HepG2 (cell line): Measurements from ENCODE around the gene TBC1D10A. TPM values are rescaled to one million over a fixed set of nuclear protein-coding genes. Genes with fewer than 3 reads are reported as not detected.

Experiments
- ATAC-seq: fragments of 200-7000 bp; cut with Tn5 transposase; 3 replicates; pipeline ENCODE4 v1.9.1; 2020; ENCODE audit warnings: mild to moderate bottlenecking, moderate library complexity
- BruUV-seq: library from RNA; stranded (reverse); fragments of 400-500 nt; replicated peaks from 2 replicates; lab custom pipeline; 2021; lab: Mats Ljungman, UMichigan
- CTCF ChIA-PET: fragments of 300-600 bp; formaldehyde crosslinking; extraction: SDS; loops from one replicate; lab custom pipeline; 2021; ENCODE audit warnings: low total read pairs, inconsistent platforms, low intra/inter-chr PET ratio; lab: Yijun Ruan, JAX
- POLR2A ChIA-PET: fragments of 350-600 bp; sonication (Branson Sonifier 250); formaldehyde crosslinking; loops from one replicate; lab custom pipeline; 2020; ENCODE audit warnings: antibody characterized with exemption, inconsistent platforms; lab: Yijun Ruan, JAX
- DNase-seq: peaks from one replicate; pipeline ENCODE4 v3.0.0-alpha.2; 2015; ENCODE audit warnings: low spot score
- FAIRE-seq: peaks from 3 replicates; lab custom pipeline; 2011; peaks lifted over from hg19 to GRCh38; lab: Jason Lieb, UNC
- H2AFZ ChIP-seq: one replicate; pipeline ENCODE4 v1.6.1; 2011; ENCODE audit warnings: low read length, inconsistent platforms
- H3K27ac ChIP-seq: fragments of 300-600 bp; 3 replicates; pipeline ENCODE4 v1.8.0; 2011; ENCODE audit warnings: mixed run types, mild to moderate bottlenecking, mixed read lengths, low read length, inconsistent platforms; ENCODE audit not compliant: insufficient read depth; ENCODE audit errors: extremely low read length
- H3K27me3 ChIP-seq, 2 experiments: fragments of 200-600 bp in 1 of 2; 2 replicates in 1 of 2; 3 replicates in 1 of 2; pipeline versions ENCODE4 v1.6.0 to v1.8.0; 2011; ENCODE audit warnings: low read length in 2 of 2, mild to moderate bottlenecking in 2 of 2, moderate library complexity in 2 of 2, inconsistent platforms in 1 of 2; ENCODE audit not compliant: insufficient read depth in 2 of 2, control insufficient read depth in 1 of 2
- H3K36me3 ChIP-seq, 2 experiments: fragments of 200-600 bp in 1 of 2; replicated peaks in 1 of 2; 2 replicates in 1 of 2; 3 replicates in 1 of 2; pipeline versions ENCODE4 v1.5.1 to v1.8.0; 2011; ENCODE audit warnings: low read length in 2 of 2, inconsistent platforms in 1 of 2; ENCODE audit not compliant: insufficient read depth in 2 of 2, control insufficient read depth in 1 of 2
- H3K4me1 ChIP-seq: 2 replicates; pipeline ENCODE4 v1.5.1; 2012; ENCODE audit warnings: low read length, inconsistent platforms; ENCODE audit not compliant: insufficient read depth
- H3K4me2 ChIP-seq: 2 replicates; pipeline ENCODE4 v1.6.0; 2011; ENCODE audit warnings: low read depth, low read length, inconsistent platforms
- H3K4me3 ChIP-seq, 3 experiments: fragments of 200-600 bp in 1 of 3; sonication (generic), shearing (Covaris generic) in 1 of 3; replicated peaks in 1 of 3; 2 replicates each; pipeline ENCODE4 v1.5.1; 2011 to 2016; ENCODE audit warnings: low read length in 3 of 3, inconsistent platforms in 2 of 3, low read depth in 2 of 3, mild to moderate bottlenecking in 2 of 3, control low read depth in 1 of 3, mixed read lengths in 1 of 3; ENCODE audit not compliant: insufficient read depth in 1 of 3
- H3K79me2 ChIP-seq: one replicate; pipeline ENCODE4 v1.6.1; 2011; ENCODE audit warnings: low read length, inconsistent platforms; ENCODE audit not compliant: insufficient read depth
- H3K9ac ChIP-seq: 2 replicates; pipeline ENCODE4 v1.6.0; 2011; ENCODE audit warnings: mild to moderate bottlenecking, low read depth, low read length, inconsistent platforms; ENCODE audit not compliant: insufficient read depth
- H3K9me3 ChIP-seq: 2 replicates; pipeline ENCODE4 v1.5.1; 2012; ENCODE audit warnings: mild to moderate bottlenecking, low read length
- H4K20me1 ChIP-seq: 2 replicates; pipeline ENCODE4 v1.6.0; 2011; ENCODE audit warnings: inconsistent platforms, mild to moderate bottlenecking, low read length, moderate library complexity; ENCODE audit not compliant: insufficient read depth
- DR1 ChIP-seq: sonication (generic); formaldehyde crosslinking; IDR thresholded peaks from 2 replicates; pipeline ENCODE4 v1.8.0; 2021; ENCODE audit warnings: mild to moderate bottlenecking, missing genetic modification reagents, inconsistent platforms
- ZNF441 ChIP-seq: sonication (generic); formaldehyde crosslinking; IDR thresholded peaks from 2 replicates; pipeline ENCODE4 v1.7.0; 2021; ENCODE audit warnings: missing genetic modification reagents, borderline replicate concordance
- ZNF562 ChIP-seq: sonication (generic); formaldehyde crosslinking; IDR thresholded peaks from 2 replicates; pipeline ENCODE4 v1.8.0; 2022; ENCODE audit warnings: missing genetic modification reagents, borderline replicate concordance
- WGBS: methylation state at CpG from one replicate; pipeline ENCODE4 v1.1.6; 2017; ENCODE audit warnings: low lambda C conversion rate; 5-methylcytosine and 5-hydroxymethylcytosine counted together
- in situ Hi-C: cut with HindIII; loops from 2 replicates; pipeline ENCODE4 v1.10.0; 2017; ENCODE audit warnings: low pct_unique_long_range_greater_than_20kb; ENCODE audit not compliant: extremely low pct_ligation_motif_present
- intact Hi-C: fragments of 100-400 bp; cut with micrococcal nuclease; formaldehyde crosslinking; loops from one replicate; pipeline ENCODE4 v1.10.0; 2022; ENCODE audit not compliant: unreplicated experiment
- polyA plus RNA-seq, 8 experiments: library from polyadenylated mRNA; depleted of rRNA in 3 of 8; stranded (reverse) in 7 of 8; unstranded in 1 of 8; fragments of >200 nt; fragmentation: Illumina TruSeq in 4 of 8; extraction: Trizol in 4 of 8; gene quantifications; 2 replicates each; pipeline versions ENCODE4 v1.2.1 to v1.2.3, GENCODE V29; 2011 to 2016; ENCODE audit warnings: low read depth in 4 of 8, missing spikeins in 1 of 8, mixed read lengths in 1 of 8; ENCODE audit not compliant: insufficient read depth in 1 of 8
- total RNA-seq, 5 experiments: library from RNA; depleted of rRNA; stranded (reverse); fragments of >200 nt; fragmentation: Illumina TruSeq; extraction: Trizol; gene quantifications; 2 replicates each; pipeline ENCODE4 v1.2.3, GENCODE V29; 2016; ENCODE audit warnings: low read depth in 1 of 5
- TF ChIP-seq, protein P1 (sequence below): sonication (generic); formaldehyde crosslinking; IDR thresholded peaks from 2 replicates; pipeline ENCODE4 v1.4.0; 2020; ENCODE audit warnings: missing genetic modification reagents, low read depth, mild to moderate bottlenecking, borderline replicate concordance
- TF ChIP-seq, protein P2 (sequence below): sonication (generic); formaldehyde crosslinking; IDR thresholded peaks from 2 replicates; pipeline ENCODE4; 2020; ENCODE audit warnings: missing genetic modification reagents, mild to moderate bottlenecking, borderline replicate concordance
- TF ChIP-seq, protein P3 (sequence below): sonication (generic); formaldehyde crosslinking; IDR thresholded peaks from 2 replicates; pipeline ENCODE4 v1.4.0; 2020; ENCODE audit warnings: missing genetic modification reagents
- TF ChIP-seq, protein P4 (sequence below): sonication (generic); formaldehyde crosslinking; IDR thresholded peaks from 2 replicates; pipeline ENCODE4 v1.5.0; 2020; ENCODE audit warnings: missing genetic modification reagents
- TF ChIP-seq, protein P5 (sequence below), 2 experiments: sonication (generic) in 1 of 2; formaldehyde crosslinking in 1 of 2; IDR thresholded peaks; 2 replicates each; pipeline versions ENCODE4 v1.5.1 to v1.6.1; 2011 to 2020; ENCODE audit warnings: borderline replicate concordance in 1 of 2, low read depth in 1 of 2, low read length in 1 of 2, mild to moderate bottlenecking in 1 of 2, missing genetic modification reagents in 1 of 2, moderate library complexity in 1 of 2
- TF ChIP-seq, protein P6 (sequence below): sonication (generic); formaldehyde crosslinking; IDR thresholded peaks from 2 replicates; pipeline ENCODE4 v1.4.0; 2020; ENCODE audit warnings: low read depth, mild to moderate bottlenecking, missing genetic modification reagents

The TBC1D10A gene
- total and polyA plus RNA-seq, 2 of the 13 experiments (the other 11 are each of a cell fraction or from before 2014, with no cell fraction given), result 4.2 to 4.9 TPM

DNA sequence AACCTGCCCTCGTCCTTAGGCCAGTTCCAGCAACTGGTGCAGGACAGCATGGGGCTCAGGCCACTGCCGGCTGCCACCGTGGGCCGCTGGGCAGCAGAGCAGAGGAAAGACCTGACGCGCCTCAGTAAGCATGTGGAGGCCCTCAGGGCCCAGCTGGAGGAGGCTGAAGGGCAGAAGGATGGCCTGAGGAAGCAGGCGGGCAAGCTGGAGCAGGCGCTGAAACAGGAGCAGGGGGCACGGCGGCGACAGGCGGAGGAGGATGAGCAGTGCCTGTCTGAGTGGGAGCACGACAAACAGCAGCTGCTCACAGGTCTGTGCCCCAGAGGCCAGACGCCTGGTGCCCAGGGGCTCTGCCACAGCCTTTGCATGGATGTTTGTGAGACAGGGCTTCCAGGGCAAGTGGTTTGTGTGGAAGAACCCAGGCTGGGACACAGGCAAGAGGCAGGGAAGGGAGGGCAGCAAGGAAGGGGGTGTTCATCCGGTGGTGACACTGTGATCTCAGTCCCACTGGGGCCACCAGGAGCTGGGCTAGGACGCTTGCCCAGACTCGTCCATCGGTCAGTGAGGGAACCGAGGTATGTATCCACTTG lies 44.0 kb upstream of the TBC1D10A start:
- Histone ChIP-seq H3K4me2 (no peak overlapping the region), H2AFZ (no peak overlapping the region), H3K4me3 (no peak overlapping the region), H3K4me1 (no peaks in the 10 kb centered on the region), H3K27ac (no peak overlapping the region), H3K9me3 (no peaks in the 10 kb centered on the region), H3K9ac (no peak overlapping the region), H4K20me1 (no peaks in the 10 kb centered on the region), H3K36me3 (no peaks in the 10 kb centered on the region; a peak in 1 of 5 replicates), H3K27me3 (no peaks in the 10 kb centered on the region), H3K79me2 (no peaks in the 10 kb centered on the region)
- no peak for DNase-seq
- intact Hi-C loops, result no loop called here
- in situ Hi-C loops, result no loop called here
- WGBS, result 86% methylated on average over 11 of the region's 19 CpGs
- no peak for ATAC-seq
- POLR2A ChIA-PET, result no interaction called here
- no peak for FAIRE-seq
- CTCF ChIA-PET, result no interaction called here
- no TSS peak for BruUV-seq
- TF ChIP-seq ZNF441 (CRISPR knock-in tag) (no peak), ZNF562 (no peak), DR1 (no peak)
- TF ChIP-seq, protein P1, sequence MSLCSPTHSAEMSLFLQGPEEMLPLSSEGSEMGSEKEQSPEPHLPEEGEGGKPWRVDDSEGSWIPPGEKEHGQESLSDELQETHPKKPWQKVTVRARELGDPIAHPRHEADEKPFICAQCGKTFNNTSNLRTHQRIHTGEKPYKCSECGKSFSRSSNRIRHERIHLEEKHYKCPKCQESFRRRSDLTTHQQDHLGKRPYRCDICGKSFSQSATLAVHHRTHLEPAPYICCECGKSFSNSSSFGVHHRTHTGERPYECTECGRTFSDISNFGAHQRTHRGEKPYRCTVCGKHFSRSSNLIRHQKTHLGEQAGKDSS (CRISPR knock-in tag), result no peak
- TF ChIP-seq, protein P2, sequence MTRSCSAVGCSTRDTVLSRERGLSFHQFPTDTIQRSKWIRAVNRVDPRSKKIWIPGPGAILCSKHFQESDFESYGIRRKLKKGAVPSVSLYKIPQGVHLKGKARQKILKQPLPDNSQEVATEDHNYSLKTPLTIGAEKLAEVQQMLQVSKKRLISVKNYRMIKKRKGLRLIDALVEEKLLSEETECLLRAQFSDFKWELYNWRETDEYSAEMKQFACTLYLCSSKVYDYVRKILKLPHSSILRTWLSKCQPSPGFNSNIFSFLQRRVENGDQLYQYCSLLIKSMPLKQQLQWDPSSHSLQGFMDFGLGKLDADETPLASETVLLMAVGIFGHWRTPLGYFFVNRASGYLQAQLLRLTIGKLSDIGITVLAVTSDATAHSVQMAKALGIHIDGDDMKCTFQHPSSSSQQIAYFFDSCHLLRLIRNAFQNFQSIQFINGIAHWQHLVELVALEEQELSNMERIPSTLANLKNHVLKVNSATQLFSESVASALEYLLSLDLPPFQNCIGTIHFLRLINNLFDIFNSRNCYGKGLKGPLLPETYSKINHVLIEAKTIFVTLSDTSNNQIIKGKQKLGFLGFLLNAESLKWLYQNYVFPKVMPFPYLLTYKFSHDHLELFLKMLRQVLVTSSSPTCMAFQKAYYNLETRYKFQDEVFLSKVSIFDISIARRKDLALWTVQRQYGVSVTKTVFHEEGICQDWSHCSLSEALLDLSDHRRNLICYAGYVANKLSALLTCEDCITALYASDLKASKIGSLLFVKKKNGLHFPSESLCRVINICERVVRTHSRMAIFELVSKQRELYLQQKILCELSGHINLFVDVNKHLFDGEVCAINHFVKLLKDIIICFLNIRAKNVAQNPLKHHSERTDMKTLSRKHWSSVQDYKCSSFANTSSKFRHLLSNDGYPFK, result no peak
- TF ChIP-seq, protein P3, sequence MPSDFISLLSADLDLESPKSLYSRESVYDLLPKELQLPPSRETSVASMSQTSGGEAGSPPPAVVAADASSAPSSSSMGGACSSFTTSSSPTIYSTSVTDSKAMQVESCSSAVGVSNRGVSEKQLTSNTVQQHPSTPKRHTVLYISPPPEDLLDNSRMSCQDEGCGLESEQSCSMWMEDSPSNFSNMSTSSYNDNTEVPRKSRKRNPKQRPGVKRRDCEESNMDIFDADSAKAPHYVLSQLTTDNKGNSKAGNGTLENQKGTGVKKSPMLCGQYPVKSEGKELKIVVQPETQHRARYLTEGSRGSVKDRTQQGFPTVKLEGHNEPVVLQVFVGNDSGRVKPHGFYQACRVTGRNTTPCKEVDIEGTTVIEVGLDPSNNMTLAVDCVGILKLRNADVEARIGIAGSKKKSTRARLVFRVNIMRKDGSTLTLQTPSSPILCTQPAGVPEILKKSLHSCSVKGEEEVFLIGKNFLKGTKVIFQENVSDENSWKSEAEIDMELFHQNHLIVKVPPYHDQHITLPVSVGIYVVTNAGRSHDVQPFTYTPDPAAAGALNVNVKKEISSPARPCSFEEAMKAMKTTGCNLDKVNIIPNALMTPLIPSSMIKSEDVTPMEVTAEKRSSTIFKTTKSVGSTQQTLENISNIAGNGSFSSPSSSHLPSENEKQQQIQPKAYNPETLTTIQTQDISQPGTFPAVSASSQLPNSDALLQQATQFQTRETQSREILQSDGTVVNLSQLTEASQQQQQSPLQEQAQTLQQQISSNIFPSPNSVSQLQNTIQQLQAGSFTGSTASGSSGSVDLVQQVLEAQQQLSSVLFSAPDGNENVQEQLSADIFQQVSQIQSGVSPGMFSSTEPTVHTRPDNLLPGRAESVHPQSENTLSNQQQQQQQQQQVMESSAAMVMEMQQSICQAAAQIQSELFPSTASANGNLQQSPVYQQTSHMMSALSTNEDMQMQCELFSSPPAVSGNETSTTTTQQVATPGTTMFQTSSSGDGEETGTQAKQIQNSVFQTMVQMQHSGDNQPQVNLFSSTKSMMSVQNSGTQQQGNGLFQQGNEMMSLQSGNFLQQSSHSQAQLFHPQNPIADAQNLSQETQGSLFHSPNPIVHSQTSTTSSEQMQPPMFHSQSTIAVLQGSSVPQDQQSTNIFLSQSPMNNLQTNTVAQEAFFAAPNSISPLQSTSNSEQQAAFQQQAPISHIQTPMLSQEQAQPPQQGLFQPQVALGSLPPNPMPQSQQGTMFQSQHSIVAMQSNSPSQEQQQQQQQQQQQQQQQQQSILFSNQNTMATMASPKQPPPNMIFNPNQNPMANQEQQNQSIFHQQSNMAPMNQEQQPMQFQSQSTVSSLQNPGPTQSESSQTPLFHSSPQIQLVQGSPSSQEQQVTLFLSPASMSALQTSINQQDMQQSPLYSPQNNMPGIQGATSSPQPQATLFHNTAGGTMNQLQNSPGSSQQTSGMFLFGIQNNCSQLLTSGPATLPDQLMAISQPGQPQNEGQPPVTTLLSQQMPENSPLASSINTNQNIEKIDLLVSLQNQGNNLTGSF, result no peak
- TF ChIP-seq, protein P4, sequence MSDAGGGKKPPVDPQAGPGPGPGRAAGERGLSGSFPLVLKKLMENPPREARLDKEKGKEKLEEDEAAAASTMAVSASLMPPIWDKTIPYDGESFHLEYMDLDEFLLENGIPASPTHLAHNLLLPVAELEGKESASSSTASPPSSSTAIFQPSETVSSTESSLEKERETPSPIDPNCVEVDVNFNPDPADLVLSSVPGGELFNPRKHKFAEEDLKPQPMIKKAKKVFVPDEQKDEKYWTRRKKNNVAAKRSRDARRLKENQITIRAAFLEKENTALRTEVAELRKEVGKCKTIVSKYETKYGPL, result no peak
- TF ChIP-seq, protein P5, sequence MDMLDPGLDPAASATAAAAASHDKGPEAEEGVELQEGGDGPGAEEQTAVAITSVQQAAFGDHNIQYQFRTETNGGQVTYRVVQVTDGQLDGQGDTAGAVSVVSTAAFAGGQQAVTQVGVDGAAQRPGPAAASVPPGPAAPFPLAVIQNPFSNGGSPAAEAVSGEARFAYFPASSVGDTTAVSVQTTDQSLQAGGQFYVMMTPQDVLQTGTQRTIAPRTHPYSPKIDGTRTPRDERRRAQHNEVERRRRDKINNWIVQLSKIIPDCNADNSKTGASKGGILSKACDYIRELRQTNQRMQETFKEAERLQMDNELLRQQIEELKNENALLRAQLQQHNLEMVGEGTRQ (IDR thresholded peaks at IDR 0.05; ENCODE audit: low read depth, low read length), result no peak
- TF ChIP-seq, protein P5 (CRISPR knock-in tag; IDR thresholded peaks at IDR 0.05; ENCODE audit: borderline replicate concordance), result no peak
- TF ChIP-seq, protein P6, sequence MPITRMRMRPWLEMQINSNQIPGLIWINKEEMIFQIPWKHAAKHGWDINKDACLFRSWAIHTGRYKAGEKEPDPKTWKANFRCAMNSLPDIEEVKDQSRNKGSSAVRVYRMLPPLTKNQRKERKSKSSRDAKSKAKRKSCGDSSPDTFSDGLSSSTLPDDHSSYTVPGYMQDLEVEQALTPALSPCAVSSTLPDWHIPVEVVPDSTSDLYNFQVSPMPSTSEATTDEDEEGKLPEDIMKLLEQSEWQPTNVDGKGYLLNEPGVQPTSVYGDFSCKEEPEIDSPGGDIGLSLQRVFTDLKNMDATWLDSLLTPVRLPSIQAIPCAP (CRISPR knock-in tag), result no peak
